Measurements from ENCODE around the gene CDH26. TPM values are rescaled to one million over a fixed set of nuclear protein-coding genes. Genes with fewer than 3 reads are reported as not detected.

Gene CDH26
- total RNA-seq, 1 donor from 2014 or later = 1.4 TPM

Other genes with a start within 250 kb of the CDH26 start
- gene SYCP2, start 24.8 kb upstream of the CDH26 start, total RNA-seq = 4.1 TPM
- 3.6 TPM for gene PPP1R3D, start 18.1 kb upstream of the CDH26 start, total RNA-seq
- 34.8 TPM for gene FAM217B, start 18.0 kb upstream of the CDH26 start, total RNA-seq

Data from occipital lobe (tissue), 1 donor.